GM12864 (cell line): ENCODE data around the gene LYSMD2.

Source experiments
- DNase-seq: peaks from one replicate; pipeline ENCODE4 v3.0.0-alpha.2; 2011; ENCODE audit warnings: low read depth
- H3K4me3 ChIP-seq: 2 replicates; pipeline ENCODE4 v1.5.1; 2011; ENCODE audit warnings: mild to moderate bottlenecking, low read depth, low read length, control low read depth
- TF ChIP-seq, protein P1 (sequence below): IDR thresholded peaks from 2 replicates; pipeline ENCODE4 v1.5.1; 2011; ENCODE audit warnings: low read depth, mild to moderate bottlenecking, moderate library complexity, low read length, control low read depth, inconsistent platforms; ENCODE audit errors: missing control alignments

The LYSMD2 gene

DNA sequence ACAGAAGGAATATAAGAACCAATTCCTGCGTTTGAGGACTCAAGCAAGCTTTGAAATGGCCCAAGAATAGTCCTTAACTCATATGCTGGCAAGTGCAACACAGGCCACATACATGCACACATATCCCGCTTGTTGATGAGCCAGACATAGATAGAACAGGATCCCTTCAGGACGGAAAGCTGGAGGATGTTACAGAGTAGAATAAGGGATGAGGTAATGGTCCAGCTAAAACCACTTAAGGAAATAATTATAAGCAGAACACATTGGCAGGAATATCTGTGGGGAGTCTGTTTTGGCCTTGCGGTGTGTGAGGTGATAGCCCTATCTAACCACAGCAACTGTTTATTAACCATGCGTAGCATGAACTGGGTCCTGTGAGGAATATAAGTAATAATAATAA, 31.2 kb downstream of the LYSMD2 start:
- H3K4me3 ChIP-seq, result no peak overlapping the region
- TF ChIP-seq, protein P1, sequence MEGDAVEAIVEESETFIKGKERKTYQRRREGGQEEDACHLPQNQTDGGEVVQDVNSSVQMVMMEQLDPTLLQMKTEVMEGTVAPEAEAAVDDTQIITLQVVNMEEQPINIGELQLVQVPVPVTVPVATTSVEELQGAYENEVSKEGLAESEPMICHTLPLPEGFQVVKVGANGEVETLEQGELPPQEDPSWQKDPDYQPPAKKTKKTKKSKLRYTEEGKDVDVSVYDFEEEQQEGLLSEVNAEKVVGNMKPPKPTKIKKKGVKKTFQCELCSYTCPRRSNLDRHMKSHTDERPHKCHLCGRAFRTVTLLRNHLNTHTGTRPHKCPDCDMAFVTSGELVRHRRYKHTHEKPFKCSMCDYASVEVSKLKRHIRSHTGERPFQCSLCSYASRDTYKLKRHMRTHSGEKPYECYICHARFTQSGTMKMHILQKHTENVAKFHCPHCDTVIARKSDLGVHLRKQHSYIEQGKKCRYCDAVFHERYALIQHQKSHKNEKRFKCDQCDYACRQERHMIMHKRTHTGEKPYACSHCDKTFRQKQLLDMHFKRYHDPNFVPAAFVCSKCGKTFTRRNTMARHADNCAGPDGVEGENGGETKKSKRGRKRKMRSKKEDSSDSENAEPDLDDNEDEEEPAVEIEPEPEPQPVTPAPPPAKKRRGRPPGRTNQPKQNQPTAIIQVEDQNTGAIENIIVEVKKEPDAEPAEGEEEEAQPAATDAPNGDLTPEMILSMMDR, result no peak
- no peak for DNase-seq

DNA sequence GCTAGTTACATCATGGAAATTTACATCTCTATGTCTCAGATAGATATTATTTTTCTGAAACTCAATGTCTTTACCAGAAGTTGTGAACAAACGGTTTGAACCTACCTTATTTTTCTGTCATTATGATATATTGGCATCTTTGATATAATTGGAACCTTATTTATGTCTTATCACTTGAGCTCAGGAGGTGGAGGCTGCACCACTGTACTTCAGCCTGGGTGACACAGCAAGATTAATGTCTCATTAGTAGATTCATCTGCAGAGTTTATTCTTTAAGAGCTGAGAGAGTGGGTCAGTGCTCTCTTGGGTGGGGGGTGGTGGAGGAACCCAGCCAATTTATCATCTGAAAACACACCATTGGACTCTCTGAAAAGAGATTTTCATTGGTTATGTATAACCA, 34.7 kb downstream of the LYSMD2 start:
- TF ChIP-seq, protein P1, result no peak
- no peak overlapping the region for H3K4me3 ChIP-seq
- no peak for DNase-seq

DNA sequence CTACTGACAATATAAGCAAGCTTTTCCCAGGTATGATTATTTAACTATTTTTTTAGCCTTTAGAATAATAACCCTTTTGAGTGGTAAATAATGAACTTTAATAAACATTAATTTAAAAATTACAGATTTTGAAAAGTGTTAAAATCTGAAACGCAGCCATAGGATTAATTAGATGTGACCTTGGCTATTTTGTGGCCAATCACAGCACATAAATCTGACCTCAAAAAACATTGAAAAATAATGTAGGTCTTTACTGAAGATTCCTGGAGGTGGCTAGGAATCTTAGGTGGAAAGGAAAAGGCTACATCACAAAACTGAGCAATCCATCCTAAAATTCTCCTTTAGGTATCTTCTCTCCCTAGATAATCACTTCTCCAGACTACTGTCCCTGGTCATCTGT, 38.1 kb downstream of the LYSMD2 start:
- TF ChIP-seq, protein P1, result no peak
- DNase-seq, result no peak
- H3K4me3 ChIP-seq, result no peak overlapping the region

- DNase-seq, result no peak
- TF ChIP-seq, protein P1, result no peak
- no peak overlapping the region for H3K4me3 ChIP-seq
These were observed 40.3 kb downstream of the LYSMD2 start for GRCh38 chr15:51697163-51697562.

DNA sequence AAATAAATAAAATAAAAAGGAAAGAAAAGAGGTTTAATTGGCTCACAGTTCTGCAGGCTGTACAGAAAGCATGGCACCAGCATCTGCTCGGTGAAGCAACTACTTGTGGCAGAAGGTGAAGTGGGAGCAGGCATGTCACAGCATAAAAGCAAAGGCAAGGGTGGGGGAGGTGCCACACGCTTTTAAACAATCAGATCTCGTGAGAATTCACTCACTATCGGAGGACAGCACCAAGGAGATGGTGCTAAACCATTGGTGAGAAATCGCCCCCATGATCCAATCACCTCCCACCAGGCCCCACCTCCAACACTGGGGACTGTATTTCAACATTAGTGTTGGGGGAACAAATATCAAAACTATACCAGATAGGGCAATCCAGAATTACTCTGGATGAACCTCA, 40.9 kb downstream of the LYSMD2 start:
- TF ChIP-seq, protein P1, result no peak
- no peak overlapping the region for H3K4me3 ChIP-seq
- no peak for DNase-seq

DNA sequence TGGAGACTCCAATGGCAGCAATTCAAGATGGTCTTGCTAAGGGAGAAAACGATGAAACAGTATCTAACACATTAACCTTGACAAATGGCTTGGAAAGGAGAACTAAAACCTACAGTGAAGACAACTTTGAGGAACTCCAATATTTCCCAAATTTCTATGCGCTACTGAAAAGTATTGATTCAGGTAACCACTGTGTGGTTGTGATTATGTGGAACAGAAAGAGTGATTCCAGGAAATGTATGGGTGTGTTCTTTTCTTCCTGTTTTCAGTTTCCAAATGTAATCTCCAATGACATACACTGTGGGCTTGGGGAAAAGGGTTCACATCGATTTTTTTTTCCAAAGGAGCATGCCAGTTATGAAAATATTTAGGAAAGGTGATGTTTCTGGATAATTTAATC, 45.3 kb downstream of the LYSMD2 start:
- TF ChIP-seq, protein P1, result no peak
- H3K4me3 ChIP-seq, result no peak overlapping the region
- no peak for DNase-seq

DNA sequence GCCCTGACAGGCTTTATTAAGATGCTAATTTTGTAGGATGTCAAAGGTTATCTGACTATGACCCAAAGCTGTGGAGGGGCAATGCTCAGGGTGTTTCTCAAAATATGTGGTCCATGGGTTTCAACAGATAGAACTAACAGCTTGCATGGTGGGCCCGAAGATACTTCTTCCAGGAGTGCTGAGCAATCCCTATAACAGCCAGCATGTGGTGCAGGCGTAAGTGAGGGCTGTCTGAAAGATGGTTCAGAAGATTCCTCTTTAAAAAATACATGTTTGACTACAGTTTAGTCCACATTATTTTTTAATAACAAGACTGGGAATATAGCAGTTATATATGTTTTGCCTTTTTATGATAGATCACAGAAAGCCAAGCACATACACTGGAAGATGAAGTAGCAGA, 48.6 kb downstream of the LYSMD2 start:
- TF ChIP-seq, protein P1, result peak; percentile 30
- no peak overlapping the region for H3K4me3 ChIP-seq
- DNase-seq, result no peak
